OCI-M1 (cell line): ENCODE results near the gene ABCA2.
A peak's percentile ranks its signal among the peaks of the same experiment; 100 is the strongest.
"Not testable (repeated sequence)": the region's sequence is repeated elsewhere in the genome, so short reads cannot be mapped to it uniquely, and the experiment has no call there.

ENCODE experiments used
- DNase-seq: peaks from one replicate; lab custom pipeline; 2025; lab: John Stamatoyannopoulos, UW

Gene ABCA2

GRCh38 chr9:137046088-137046787, 18.2 kb upstream of the ABCA2 start, which contains the start of gene NPDC1:
Gene NPDC1 (minus strand): TSS chr9:137046177. CDS start chr9:137045989, 188 bp downstream.
- DNase-seq = peak; percentile 81

GRCh38 chr9:137045294-137046087, 17.5 kb upstream of the ABCA2 start:
- DNase-seq = no peak

DNA sequence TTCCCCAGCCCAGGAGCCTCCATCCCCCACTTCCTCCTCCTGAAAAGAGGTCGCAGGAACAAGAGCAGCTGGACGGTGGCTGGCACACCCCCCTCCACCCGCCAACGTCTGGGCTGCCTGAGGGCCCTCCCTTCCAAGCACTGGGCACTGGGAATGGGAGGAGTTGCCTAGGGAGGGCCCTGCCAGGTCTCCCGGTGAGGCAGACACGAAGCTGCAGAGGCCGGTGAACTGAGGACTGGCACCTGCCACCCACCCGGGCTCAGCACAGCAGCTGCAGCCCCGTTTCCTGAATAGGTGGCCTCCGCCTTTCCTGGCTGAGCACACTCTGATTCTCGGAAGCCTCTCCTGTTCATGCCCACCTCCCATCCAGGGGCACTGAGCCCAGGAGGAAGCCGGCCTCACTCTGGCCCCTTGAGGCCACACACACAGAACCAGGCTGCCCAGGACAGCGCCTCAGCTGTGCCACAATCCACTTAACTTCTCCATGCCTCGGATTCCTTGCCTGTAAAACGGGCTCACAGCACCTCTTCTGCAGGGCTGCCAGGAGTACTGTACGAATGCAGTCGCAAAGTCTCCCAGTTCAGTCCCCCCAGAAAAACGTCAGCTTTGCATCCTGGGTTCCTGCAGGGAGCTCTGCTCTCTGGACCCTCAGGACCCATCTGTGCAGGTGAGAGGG, 16.6 kb upstream of the ABCA2 start:
- no peak for DNase-seq

- DNase-seq = no peak
These were observed 16.0 kb upstream of the ABCA2 start for GRCh38 chr9:137044037-137044436.

GRCh38 chr9:137042751-137043727, 15.0 kb upstream of the ABCA2 start:
- DNase-seq = no peak

GRCh38 chr9:137041124-137041523, 13.1 kb upstream of the ABCA2 start:
- no peak for DNase-seq

DNA sequence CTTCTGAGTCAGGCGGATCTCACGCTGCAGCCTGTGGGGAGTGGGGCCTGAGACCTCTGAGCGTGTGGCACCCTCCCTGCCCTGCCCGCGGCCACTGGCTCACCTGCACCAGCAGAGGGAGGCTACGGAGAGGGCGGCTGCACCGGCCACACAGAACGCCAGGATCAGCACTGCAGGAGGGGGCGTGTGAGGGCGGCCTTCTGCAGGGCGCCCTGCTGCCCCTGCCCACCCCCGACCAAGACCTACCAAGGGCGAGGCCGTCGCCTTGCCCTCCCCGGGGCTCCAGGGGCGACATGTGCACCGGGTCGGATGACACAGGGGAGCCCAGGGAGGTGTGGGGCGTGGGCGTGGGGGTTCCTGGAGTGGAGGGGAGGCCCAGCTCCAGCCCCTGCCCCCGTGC, 12.5 kb upstream of the ABCA2 start:
- DNase-seq = no peak

DNA sequence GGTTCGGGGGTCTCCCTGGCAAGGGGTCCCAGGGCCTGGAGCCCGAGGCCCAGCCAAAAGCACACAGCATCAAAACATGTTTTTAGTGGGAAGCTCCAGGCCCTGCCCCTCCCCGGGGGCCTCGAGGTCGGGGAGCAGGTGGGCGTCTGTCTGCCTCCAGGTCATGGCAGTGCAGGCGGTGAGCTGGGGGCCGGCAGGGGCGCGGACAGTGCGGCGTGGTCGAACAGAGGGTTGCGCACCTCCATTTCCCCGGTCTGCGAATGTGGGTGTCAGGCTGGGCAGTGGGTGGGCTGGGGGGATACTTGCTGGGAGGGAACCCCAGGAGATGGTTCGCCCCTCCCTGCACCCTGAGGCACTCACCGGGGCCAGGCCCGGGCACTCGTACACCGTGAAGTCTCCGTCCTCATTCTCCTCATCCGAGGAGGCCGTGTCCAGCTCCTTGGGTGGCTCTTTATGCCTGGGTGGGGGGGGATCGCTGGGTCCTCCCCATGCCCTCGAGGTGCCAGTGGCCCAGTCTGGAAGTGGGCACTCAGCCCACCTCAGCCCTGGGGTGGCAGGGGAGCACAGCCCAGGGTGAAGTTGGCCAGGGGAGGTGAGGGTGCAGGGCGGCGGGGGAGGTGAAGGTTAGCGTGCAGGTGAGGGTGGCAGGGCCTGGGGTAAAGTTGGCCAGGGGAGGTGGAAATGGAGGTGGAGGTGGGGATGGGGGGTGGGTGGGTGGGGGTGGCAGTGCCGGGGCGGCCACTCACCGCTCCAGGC, 11.8 kb upstream of the ABCA2 start:
- no peak for DNase-seq

DNA sequence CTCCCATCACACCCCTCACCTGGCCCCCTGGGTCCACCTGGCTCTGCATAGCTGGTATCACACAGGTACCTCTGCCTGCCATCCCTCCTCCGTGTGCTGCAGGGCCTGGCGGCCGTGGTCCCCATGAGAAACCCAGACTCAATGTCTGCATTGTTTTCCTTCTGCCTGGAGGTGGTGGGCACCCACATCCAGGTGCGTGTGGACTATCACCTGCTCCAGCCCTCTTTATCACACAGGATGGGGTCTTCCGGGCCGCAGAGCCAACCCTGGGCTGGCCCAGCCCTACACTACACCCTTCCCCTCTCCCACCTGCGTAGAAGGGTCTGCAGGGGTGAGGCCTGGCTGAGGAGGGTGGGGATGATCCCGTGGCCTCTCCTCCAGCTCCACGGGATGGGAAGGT, 10.9 kb upstream of the ABCA2 start:
- no peak for DNase-seq

GRCh38 chr9:137037483-137037882, 9.4 kb upstream of the ABCA2 start:
- DNase-seq = no peak

DNA sequence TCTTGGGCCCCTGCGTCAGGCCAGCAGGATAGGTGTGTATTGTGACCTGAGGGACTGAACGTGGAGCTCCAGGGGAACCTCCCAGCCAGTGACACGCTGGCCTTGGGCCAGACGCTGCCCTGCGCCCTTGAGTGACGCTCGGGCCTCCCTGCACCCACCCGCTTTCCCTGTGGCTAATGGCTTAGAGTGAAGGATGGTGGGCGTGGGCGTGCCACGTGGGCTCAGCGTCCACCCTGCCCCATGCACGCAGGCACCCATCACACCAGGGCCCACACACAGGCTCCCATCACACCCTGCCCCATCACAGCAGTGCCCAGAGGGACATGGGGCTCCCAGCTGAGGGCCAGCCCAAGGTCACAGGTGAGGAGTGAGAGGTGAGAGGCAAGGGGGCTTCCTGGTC, 9.0 kb upstream of the ABCA2 start:
- DNase-seq = no peak

- DNase-seq = no peak
These were observed 7.9 kb upstream of the ABCA2 start for GRCh38 chr9:137035937-137036336.

DNA sequence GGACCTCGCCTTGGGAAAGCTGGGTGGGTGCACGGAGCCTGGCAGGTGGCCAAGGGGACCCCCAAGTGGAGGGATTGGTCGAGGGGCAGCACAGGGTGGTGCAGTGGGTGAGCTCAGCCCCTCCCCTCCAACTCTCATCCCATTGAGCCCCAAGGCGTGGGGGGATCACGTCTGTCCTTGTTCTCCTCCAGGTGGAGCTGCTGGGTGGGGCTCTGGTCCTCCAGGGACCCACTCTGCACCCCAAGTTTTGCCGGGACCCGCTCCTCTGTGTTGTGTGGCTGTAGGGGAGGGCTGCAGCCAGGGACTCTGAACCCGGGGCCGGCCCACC, 7.4 kb upstream of the ABCA2 start:
- no peak for DNase-seq

DNA sequence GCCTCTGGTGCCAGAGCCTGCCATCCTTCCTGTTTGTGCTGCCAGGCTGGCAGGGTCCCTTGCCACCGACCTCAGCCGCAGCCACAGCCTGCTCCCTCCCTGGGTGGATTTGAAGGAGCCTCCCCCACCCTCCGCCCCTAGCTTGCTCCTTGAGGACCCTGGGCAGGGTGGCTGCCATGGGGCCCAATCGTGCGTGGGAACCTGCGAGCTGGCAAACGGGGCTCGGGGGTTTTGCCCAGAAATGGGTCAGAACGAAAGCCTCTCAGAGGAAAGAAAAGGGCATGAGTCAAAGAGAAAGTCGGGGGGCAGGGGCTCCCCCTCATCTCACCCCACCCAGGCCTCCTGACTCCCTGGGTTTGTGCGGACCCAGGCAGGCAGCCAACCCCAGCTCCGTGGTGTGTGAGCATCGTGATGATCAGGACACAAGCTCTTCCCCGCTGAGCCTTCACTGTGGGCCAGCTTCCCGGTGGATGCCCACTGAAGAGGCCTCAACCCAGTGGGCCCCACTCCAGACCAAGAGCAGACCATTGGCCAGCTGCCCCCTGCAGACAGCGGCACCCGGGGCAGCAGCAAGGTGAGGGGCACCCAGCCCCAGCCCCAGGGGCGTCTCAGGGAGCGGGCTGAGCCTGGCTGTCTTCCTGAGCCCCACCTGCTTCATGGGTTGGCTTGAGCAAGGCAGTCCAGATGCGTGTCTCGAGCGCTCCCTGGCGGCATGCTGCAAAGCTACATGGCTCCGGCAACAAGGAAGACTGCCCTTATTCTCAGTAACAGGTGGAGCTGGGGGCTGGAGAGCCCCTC, 6.9 kb upstream of the ABCA2 start:
- DNase-seq = peak; percentile 88

DNA sequence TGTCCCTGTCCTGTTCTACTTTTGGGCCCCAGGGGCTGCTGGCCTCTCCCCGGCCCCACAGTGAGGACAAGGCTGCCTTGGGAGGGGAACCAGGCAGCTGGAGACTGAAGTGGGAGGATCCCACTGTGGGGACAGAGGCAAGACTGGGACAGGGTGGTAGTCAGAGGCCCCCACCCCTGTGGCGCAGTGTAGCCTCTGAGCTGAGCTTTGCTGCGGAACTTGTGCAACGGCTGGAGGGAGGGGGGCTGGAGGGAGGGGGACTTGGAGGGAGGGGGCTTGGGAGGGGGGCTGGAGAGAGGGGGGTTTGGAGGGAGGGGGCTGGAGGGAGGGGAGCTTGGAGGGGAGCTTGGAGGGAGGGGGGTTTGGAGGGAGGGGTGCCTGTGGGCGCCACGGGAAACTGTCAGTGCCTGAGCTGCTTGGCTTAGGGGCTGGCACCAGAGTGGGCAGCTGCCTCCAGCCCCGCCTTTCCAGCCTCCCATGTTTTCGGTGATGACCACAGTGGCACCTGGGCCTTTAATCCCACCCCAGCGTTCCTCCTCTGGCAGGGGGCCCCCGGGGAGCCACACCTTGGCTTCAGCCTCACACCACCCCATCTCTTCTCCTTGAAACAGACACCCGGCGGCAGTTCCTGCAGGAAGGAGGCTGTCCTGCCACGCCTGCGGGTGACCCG, 6.1 kb upstream of the ABCA2 start:
- DNase-seq = no peak

DNA sequence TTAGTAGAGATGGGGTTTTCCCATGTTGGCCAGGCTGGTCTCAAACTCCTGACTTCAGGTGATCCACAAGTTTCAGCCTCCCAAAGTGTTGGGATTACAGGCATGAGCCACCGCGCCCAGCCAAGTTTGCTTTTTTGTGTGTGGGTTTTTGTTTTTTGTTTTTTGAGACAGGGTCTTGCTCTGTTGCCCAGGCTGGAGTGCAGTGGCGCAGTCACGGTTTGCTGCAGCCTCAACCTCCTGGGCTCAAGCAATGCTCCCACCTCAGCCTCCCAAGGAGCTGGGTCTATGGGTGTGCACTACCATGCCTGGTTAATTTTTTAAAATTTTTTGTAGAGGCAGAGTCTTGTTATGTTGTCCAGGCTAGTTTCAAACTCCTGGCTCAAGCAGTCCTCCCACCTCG, 5.4 kb upstream of the ABCA2 start:
- not testable (repeated sequence) for DNase-seq

DNA sequence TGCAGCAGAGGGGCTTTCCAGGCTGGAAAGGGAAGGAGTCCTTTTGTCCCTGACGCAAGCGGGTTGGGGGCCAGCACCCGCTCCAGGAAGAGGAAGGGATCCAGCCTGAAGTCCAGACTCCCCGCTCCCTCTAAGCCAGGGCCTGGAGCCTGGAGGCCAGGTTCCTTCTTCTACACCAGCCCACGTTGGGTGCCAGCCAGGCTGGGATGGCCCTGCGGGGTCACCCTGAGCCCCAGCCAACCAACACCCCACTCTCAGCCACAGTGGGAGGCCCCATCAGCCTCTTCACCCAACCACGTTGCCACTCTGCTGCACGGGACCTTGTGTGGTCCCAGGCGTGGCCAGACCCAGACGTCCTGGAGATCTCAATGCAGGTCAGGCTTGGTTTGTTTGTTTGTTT, 4.8 kb upstream of the ABCA2 start:
- no peak for DNase-seq

- no peak for DNase-seq
These were observed 4.0 kb upstream of the ABCA2 start, which contains the start of gene FUT7 for GRCh38 chr9:137031904-137032640. Gene FUT7 (minus strand): TSS chr9:137032088. CDS start chr9:137031991, 97 bp downstream.
